ENCODE data around the gene ETV3L.

GRCh38 chr1:157069601-157070000, 30.0 kb downstream of the ETV3L start:
- no peak for TF ChIP-seq CTCF (IDR thresholded peaks at IDR 0.05)
- TF ChIP-seq POLR2A (IDR thresholded peaks at IDR 0.05), result no peak

All from Peyer's patch (tissue), 4 donors.